Endodermal cell (in vitro differentiated cells): ENCODE results near the gene CCDC196. TPM values are rescaled to one million over a fixed set of nuclear protein-coding genes. Genes with fewer than 3 reads are reported as not detected.

Source experiments
- DNase-seq: peaks from one replicate; pipeline ENCODE4 v3.0.0-alpha.2; 2017
- H3K27ac ChIP-seq: 2 replicates; pipeline ENCODE4 v1.5.1; 2013; ENCODE audit warnings: mild to moderate bottlenecking, low read depth, low read length, moderate library complexity
- H3K27me3 ChIP-seq: 2 replicates; pipeline ENCODE4 v1.6.1; 2013; ENCODE audit warnings: mild to moderate bottlenecking, low read length, moderate library complexity; ENCODE audit not compliant: insufficient read depth, control insufficient read depth, poor library complexity, severe bottlenecking
- H3K36me3 ChIP-seq: 2 replicates; pipeline ENCODE4 v1.7.0; 2013; ENCODE audit warnings: mild to moderate bottlenecking, low read length, moderate library complexity; ENCODE audit not compliant: control insufficient read depth, insufficient read depth
- H3K4me1 ChIP-seq: one replicate; pipeline ENCODE4 v1.7.0; 2013; ENCODE audit warnings: low read length; ENCODE audit not compliant: control insufficient read depth, insufficient read depth
- H3K4me3 ChIP-seq: 2 replicates; pipeline ENCODE4 v1.5.1; 2013; ENCODE audit warnings: mild to moderate bottlenecking, low read length, moderate library complexity
- H3K9ac ChIP-seq: 2 replicates; pipeline ENCODE4 v1.6.1; 2013; ENCODE audit warnings: mild to moderate bottlenecking, low read length, moderate library complexity; ENCODE audit not compliant: poor library complexity, severe bottlenecking; ENCODE audit errors: extremely low read depth
- H3K9me3 ChIP-seq: 2 replicates; pipeline ENCODE4 v1.6.1; 2013; ENCODE audit warnings: mild to moderate bottlenecking, low read length, moderate library complexity; ENCODE audit not compliant: control insufficient read depth
- H3K27ac Mint-ChIP-seq: 2 replicates; pipeline ENCODE4 v1.8.0; 2020; ENCODE audit warnings: mixed read lengths
- H3K27me3 Mint-ChIP-seq: 2 replicates; pipeline ENCODE4 v1.8.0; 2021; ENCODE audit warnings: mild to moderate bottlenecking, mixed read lengths; ENCODE audit not compliant: insufficient read depth
- H3K36me3 Mint-ChIP-seq: 2 replicates; pipeline ENCODE4 v1.8.0; 2020; ENCODE audit warnings: low read depth, mixed read lengths
- H3K4me1 Mint-ChIP-seq: 2 replicates; pipeline ENCODE4 v1.8.0; 2020; ENCODE audit warnings: mixed read lengths
- H3K4me3 Mint-ChIP-seq: 2 replicates; pipeline ENCODE4 v1.8.0; 2020; ENCODE audit warnings: mild to moderate bottlenecking, moderate library complexity, mixed read lengths
- H3K9me3 Mint-ChIP-seq: 2 replicates; pipeline ENCODE4 v1.8.0; 2020; ENCODE audit warnings: mild to moderate bottlenecking, mixed read lengths
- WGBS, 2 experiments: methylation state at CpG; one replicate each; pipeline versions ENCODE4 v1.1.5 to v1.1.7; 2013; ENCODE audit warnings: missing lambda C conversion rate in 2 of 2, mixed read lengths in 1 of 2; ENCODE audit not compliant: insufficient coverage in 1 of 2, insufficient read length in 1 of 2; 5-methylcytosine and 5-hydroxymethylcytosine counted together
- total RNA-seq, 2 donors: library from RNA; stranded (reverse); fragmentation: NEBNext Ultra II Directional in 1 of 2; extraction: Animal tissue kit (Norgen Biotek cat#: 25700) in 1 of 2; gene quantifications; 2 replicates in 1 of 2; 3 replicates in 1 of 2; pipeline ENCODE4 v1.2.1, GENCODE V29; 2021
- TF ChIP-seq, protein P1 (sequence below): fragments of 200-600 bp; sonication (generic); conservative IDR thresholded peaks from 2 replicates; pipeline ENCODE4 v1.5.0; 2021; ENCODE audit warnings: antibody characterized with exemption, mild to moderate bottlenecking

The CCDC196 gene
- total RNA-seq, 2 donors from 2014 or later, result not detected

- H3K9me3 Mint-ChIP-seq, result no peaks in the 10 kb centered on the region
- H3K36me3 ChIP-seq, result no peaks in the 10 kb centered on the region
- WGBS, 2 experiments, result 83 to 100% methylated on average over 1 to 2 of the region's 2 CpGs
- peaks cover 16% of the 10 kb centered on the region for H3K27me3 ChIP-seq
- peaks cover 9% of the 10 kb centered on the region for H3K4me1 Mint-ChIP-seq
- H3K4me3 ChIP-seq, result no peak overlapping the region
- no peak for DNase-seq
- TF ChIP-seq, protein P1, sequence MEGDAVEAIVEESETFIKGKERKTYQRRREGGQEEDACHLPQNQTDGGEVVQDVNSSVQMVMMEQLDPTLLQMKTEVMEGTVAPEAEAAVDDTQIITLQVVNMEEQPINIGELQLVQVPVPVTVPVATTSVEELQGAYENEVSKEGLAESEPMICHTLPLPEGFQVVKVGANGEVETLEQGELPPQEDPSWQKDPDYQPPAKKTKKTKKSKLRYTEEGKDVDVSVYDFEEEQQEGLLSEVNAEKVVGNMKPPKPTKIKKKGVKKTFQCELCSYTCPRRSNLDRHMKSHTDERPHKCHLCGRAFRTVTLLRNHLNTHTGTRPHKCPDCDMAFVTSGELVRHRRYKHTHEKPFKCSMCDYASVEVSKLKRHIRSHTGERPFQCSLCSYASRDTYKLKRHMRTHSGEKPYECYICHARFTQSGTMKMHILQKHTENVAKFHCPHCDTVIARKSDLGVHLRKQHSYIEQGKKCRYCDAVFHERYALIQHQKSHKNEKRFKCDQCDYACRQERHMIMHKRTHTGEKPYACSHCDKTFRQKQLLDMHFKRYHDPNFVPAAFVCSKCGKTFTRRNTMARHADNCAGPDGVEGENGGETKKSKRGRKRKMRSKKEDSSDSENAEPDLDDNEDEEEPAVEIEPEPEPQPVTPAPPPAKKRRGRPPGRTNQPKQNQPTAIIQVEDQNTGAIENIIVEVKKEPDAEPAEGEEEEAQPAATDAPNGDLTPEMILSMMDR, result no peak
- H3K4me1 ChIP-seq, result no peaks in the 10 kb centered on the region
- no peak overlapping the region for H3K9ac ChIP-seq
- H3K36me3 Mint-ChIP-seq, result no peaks in the 10 kb centered on the region
- H3K27ac ChIP-seq, result no peak overlapping the region
- H3K4me3 Mint-ChIP-seq, result no peak overlapping the region
- no peak overlapping the region for H3K27ac Mint-ChIP-seq
- H3K27me3 Mint-ChIP-seq, result peaks cover 31% of the 10 kb centered on the region
- no peaks in the 10 kb centered on the region for H3K9me3 ChIP-seq
Measured at GRCh38 chr14:66487164-66487563, 993 bp downstream of the CCDC196 start.

- 80 to 96% methylated on average over 1 to 3 of the region's 3 CpGs for WGBS, 2 experiments
- Histone ChIP-seq H3K4me3 (no peak overlapping the region), H3K9me3 (no peaks in the 10 kb centered on the region), H3K9ac (no peak overlapping the region), H3K27me3 (peaks cover 16% of the 10 kb centered on the region), H3K27ac (no peak overlapping the region), H3K36me3 (no peaks in the 10 kb centered on the region), H3K4me1 (no peaks in the 10 kb centered on the region)
- TF ChIP-seq, protein P1, result no peak
- H3K27ac Mint-ChIP-seq, result no peak overlapping the region
- no peaks in the 10 kb centered on the region for H3K9me3 Mint-ChIP-seq
- peaks cover 9% of the 10 kb centered on the region for H3K4me1 Mint-ChIP-seq
- DNase-seq, result no peak
- H3K27me3 Mint-ChIP-seq, result peaks cover 32% of the 10 kb centered on the region
- H3K4me3 Mint-ChIP-seq, result no peak overlapping the region
- no peaks in the 10 kb centered on the region for H3K36me3 Mint-ChIP-seq
Measured at GRCh38 chr14:66490143-66491111, 4.3 kb downstream of the CCDC196 start.

DNA sequence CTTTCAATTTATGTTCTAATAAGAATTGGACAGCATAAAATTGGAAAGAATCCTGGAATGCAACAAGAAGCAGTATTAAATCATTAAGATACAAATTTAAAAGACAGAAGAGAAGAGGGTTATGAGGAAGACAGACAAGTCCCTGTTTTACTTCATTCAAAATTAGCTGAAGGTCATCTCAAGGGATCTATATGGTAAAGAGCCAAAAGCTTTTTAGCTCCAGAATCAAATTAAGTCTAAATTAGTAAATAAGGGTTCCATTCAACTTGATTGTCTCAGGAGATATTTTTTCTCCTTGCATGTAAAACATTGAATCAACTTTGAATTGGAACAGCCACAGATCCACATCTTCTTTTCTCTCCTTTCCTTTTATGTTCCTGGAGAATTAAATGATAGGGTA, 7.6 kb downstream of the CCDC196 start:
- peaks cover 30% of the 10 kb centered on the region for H3K27me3 Mint-ChIP-seq
- Histone ChIP-seq H3K4me1 (peaks cover 4% of the 10 kb centered on the region), H3K4me3 (no peak overlapping the region), H3K27ac (no peak overlapping the region), H3K9me3 (no peaks in the 10 kb centered on the region), H3K36me3 (no peaks in the 10 kb centered on the region), H3K27me3 (peaks cover 10% of the 10 kb centered on the region), H3K9ac (no peak overlapping the region)
- peaks cover 6% of the 10 kb centered on the region for H3K4me1 Mint-ChIP-seq
- no peaks in the 10 kb centered on the region for H3K36me3 Mint-ChIP-seq
- DNase-seq, result no peak
- TF ChIP-seq, protein P1, result no peak
- no peaks in the 10 kb centered on the region for H3K9me3 Mint-ChIP-seq
- H3K27ac Mint-ChIP-seq, result no peak overlapping the region
- H3K4me3 Mint-ChIP-seq, result no peak overlapping the region
